RPMI7951 (cell line): ENCODE data around the gene PSMB10. TPM values are rescaled to one million over a fixed set of nuclear protein-coding genes. Genes with fewer than 3 reads are reported as not detected.
A peak's percentile ranks its signal among the peaks of the same experiment; 100 is the strongest.
"Not testable (repeated sequence)": the region's sequence is repeated elsewhere in the genome, so short reads cannot be mapped to it uniquely, and the experiment has no call there.

Source experiments
- DNase-seq: peaks from one replicate; pipeline ENCODE4 v3.0.0-alpha.2; 2012; ENCODE audit warnings: low read depth
- total RNA-seq: library from RNA; depleted of rRNA; stranded (reverse); fragments of >200 nt; shearing (Covaris generic); gene quantifications from 2 replicates; pipeline ENCODE4 v1.2.3, GENCODE V29; 2014; rRNA removed

The PSMB10 gene
- total RNA-seq = 75.7 and 107 TPM in 2 replicates

DNA sequence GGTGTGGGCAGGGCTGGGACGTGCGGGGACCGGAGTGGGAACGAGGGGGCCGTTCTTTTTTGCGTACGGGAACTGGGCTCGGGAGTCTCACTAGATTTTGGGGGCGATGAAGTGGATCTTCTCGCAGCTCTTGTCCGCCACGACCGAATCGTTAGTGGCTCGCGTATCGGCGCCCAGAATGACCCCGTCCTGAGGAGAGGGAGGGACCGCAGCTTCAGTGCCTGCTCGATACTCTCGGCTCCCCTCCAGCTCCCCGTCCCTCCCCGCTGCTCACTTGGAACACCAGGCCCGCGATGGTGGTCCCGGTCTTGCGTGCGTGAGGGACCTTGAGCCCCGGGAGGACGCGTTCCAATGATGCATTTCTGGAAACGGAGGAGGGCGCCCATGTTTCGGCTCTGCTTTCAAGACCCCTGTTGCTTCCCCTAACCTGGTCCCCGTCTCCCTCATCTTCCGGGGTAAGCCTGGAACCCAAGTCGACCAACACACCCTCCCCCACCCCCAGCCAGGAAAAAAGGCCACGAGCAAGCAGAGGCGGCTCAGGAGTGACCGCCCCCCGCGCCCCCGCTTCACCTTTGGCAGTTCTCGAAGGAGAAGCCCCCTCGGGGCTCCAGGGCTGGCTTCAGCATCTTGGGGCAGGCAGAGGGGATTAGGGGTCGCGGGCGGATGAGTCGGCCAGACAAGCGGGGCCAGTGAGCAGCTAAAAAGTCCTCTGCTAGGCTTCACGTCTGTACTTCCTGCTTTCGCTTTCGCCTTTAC, at the start of gene PSMB10:
TSS of gene PSMB10 (minus strand) at position 727 of the 756 bp plus-strand sequence. CDS start at position 626, 101 bp downstream.
- peak; percentile 28 for DNase-seq

DNA sequence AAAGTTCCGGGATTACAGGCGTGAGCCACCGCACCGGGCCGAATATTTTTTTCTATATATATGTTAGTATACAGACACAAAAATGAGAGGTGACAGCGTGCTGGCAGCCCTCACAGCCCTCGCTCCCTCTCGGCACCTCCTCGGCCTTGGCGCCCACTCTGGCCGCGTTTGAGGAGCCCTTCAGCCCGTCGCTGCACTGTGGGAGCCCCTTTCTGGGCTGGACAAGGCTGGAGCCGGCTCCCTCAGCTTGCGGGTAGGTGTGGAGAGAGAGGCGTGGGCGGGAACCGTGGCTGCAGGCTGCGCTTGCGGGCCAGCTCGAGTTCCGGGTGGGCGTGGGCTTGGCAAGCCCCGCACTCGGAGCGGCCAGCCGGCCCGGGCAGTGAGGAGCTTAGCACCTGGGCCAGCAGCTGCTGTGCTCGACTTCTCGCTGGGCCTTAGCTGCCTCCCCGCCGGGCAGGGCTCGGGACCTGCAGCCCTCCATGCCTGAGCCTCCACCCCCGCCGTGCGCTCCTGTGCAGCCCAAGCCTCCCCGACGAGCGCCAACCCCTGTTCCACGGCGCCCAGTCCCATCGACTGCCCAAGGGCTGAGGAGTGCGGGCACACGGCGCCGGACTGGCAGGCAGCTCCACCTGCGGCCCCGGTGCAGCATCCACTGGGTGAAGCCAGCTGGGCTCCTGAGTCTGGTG, 45.5 kb upstream of the PSMB10 start:
- no peak for DNase-seq

DNA sequence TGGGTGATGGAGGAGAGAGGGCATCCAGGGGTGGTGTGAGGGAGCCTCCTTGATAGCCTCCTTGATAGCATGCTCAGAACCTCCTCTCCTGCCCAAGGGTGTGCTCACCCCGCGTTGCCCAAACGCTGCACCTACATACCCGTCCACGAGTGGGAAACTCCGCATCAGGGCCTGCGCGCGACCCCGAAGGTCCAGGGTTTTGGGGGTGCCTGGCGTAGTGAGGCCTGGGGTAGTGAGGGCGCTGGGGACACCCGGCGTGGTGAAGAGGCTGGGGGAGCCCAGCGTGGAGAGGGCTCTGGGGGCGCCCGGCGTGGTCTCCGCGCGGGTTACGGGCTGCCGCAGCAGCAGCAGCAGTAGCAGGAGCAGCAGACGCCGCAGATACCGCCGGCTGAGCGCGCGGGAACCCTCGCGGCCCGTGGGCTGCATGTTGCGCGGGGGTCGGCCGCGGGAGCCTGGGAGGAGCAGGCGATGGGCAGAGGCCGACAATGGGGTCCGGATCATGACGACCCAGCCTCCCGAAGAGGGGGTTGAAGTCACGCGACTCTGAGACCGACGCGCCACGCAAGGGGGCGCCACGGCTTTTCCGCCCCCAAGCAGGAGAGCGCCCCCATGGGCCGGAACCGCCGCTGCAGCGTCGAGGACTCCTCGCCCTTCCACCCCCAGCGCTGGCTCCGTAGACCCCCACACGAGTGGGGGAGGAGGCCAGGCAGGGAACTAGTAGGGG, 43.5 kb upstream of the PSMB10 start, which contains the start of gene DPEP3:
TSS of gene DPEP3 (minus strand) at position 545 of the 724 bp plus-strand sequence. CDS start at position 426, 119 bp downstream.
- DNase-seq = no peak

DNA sequence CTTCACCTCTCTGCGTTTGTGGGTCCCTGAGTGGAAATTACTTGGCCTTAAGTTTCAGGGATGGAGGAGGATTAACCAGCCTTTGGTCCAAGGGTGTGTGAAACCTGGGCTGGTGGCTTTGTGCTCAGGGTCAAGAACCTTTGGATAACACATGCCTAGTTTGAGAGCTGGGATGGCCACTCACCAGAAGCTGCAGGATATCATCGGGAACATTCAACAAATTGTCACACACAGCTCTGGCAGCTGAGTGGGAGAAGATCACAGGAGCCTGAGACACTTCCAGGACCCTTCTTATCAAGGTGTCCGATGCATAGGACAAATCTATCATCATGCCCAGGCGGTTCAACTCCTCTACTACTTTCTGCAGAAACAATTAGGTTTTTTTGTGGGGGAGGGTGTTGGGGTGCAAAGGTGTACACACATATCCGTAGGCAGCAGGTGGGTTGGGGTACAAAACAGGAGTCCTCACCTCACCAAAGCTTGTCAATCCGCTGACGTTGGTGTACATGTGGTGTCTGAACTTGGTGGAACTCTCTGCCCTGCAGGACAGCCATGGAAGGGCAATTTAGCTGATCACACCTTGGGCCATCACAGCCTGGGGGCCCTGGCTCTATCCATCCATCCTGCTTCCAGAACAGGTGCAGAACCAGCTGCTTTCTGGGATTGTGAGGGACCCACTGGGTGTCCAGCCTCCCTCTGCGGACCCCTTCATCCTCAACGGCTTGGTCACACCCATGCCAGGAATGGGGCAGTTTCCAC, 41.0 kb upstream of the PSMB10 start:
- DNase-seq = no peak

DNA sequence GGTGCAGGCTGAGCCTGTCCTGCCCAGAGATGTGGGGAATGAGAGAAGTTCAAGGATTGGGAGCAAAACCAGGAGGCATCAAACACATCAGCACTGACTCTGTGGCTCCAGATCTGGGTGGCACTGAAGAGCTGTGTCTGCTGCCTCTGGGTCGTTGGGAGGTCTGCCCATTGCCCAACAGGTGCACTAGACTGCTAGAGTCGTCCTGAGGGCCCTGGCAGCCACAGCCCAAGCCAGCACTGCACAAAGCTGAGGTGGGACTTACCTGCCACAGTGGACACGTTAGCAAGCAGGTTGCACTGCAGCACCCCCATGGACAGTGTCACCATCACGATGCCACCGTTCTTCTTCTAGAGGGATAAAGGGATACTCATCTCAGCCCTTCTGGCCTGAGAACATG, 40.4 kb upstream of the PSMB10 start:
- DNase-seq = no peak

DNA sequence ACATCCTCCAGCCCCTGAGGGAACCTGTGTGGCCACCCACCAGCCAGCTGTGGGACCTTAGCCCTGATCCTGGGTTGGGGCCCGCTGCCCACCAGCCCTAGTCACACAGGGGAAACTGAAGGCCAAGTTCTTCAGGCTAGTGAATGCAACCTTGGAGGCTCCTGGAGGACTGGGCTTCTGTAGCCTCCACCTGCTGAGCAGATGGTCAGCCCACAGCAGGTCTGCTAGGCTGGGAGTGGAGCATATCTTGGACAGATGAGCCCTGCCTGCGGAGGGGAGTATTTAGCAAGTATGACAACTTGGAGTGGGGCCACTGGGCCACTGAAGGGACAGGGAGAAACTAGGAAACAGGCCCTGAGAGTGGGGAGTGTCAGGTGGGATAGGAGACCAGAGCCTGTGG, 39.6 kb upstream of the PSMB10 start:
- DNase-seq = no peak

DNA sequence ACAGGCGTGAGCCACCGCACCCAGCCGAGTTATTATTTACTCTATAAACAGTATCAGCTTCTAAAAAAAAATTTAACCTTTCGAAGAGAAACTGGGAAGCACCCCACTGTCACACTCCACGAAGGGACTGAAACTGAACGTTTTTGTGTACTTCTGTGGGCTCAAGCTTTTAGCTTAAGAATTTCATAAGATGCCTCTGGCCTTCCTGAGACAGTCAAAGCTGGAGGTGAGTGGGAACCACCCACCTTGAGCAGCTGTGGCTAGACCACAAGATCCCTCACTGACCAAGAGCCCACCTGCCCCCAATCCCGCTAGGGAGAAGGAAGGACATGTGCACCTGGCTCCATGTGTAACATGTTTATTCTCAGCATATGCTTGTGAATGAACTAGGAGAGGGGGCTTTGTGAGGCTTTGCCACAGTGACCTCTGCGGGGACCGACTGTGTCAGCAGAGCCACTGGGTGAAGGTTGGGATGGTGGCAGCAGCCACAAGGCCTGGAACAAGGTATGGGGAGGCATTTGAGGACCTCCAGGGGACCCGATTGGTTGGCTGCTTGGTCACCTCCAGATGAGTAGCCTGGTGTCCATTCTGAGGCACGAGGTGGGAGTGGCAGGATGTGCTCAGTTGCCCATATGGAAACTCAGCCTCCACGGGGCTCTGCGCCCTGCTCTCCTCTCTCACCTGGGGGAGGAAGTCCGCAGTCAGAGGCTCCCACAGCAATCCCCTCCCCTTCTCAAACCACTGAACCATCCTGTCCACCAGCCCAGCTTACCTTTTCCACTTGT, 38.9 kb upstream of the PSMB10 start:
- DNase-seq = no peak

DNA sequence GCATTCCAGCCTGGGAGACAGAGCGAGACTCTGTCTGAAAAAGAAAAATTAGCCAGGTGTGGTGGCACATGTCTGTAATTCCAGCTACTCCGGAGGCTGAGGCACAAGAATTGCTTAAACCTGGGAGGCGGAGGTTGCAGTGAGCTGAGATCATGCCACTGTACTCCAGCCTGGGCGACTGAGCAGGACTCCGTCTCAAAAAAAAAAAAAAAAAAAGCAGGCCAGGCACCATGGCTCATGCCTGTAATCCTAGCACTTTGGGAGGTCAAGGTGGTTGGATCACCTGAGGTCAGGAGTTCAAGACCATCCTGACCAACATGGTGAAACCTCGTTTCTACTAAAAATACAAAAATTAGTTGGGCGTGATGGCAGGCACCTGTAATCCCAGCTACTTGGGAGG, 35.6 kb upstream of the PSMB10 start:
- not testable (repeated sequence) for DNase-seq

DNA sequence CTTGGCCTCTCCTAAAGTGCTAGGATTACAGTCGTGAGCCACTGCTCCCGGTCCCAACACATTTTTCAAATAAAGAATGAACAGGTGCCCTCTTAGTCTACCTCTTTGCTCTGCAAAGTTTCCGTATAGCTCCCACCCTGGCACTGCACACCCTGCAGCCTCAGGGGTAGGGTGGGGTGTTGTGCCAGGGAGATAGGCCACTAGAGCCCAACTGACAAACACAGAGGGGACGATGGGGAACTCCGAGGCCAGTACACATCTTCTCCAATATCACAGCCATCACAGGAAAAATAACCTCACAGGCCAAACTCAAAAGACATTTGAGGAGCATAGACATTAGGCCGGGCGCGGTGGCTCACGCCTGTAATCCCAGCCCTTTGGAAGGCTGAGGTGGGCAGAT, 34.5 kb upstream of the PSMB10 start:
- DNase-seq = no peak

DNA sequence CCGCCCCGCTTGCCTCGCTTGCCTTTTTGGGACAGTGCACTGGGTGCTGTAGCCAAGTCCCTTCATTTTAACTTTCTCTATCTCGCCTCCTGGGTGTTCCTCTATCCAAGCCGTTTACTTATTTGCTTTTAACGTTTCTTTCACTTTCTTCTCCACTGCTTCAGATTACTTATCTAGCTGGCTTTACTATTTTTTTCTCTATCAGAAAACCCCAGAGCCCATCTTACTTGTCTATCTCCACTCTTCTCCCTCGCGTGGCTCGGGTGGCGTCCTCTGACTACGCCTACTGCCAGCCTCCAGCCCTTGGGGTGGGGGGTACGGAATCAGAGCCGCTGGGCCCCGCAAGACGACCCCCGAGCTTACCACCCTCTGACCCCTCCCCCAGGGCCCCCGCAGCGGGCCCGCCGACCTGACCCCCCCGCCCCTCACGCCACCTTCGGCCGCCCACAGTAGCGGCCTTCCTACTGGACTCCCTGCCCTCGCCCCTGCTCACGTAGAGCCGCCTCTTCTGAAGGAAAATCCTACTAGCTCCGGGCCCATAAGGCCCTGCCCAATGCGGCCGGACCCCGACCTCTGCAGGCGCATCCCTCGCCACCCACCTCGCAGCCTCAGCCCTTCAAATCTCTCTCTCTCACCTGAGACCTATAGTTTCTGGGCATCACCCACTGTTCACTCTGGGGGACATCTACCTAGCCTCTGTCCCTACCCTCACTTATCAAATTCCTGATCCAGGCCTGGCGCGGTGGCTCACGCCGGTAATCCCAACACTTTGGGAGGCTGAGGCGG, 32.8 kb upstream of the PSMB10 start:
- DNase-seq = no peak

DNA sequence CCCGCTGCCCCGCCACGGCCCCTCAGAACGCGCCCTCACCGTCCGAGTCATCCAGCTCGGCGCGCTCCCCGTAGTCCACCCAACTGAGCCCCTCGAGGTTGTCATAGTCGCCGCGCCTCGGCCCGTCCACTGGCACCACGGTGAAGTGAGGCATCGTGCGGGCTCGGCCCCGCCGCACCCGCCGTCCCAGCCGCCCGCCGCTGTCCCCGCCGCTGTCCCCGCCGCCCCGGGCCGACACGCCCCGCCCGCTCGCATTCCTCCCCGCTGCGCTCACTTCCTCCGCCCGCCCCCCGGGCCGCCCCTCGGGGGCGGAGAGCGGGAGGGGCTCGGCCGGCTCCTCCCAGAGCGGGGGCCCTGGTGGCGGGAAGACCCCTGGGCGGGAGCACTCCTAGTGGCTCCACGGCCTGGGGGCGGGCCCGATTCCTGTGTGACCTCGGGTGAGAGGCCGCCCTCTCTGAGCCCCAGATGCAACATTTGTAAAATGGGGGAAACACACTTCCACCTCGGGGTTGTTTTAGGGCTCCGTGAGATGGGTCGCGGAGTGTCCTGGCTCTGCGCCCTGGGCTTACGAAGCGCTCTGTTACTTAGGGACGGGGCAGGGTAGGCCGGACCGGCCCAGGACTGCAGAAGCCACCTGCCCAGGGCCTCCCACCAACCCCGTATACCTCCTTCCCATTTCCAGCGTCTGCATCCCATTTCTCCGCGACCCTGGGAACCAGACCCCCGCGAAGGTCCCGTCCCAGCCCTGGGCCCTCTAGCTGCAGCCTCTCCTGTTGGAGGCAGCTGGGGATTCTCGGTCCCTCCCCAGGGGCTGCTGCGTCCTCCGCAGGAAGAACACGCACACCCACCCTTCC, 32.0 kb upstream of the PSMB10 start, which contains the start of gene SLC12A4:
TSS of gene SLC12A4 (minus strand) at position 238 of the 854 bp plus-strand sequence. CDS start at position 154, 84 bp downstream.
- DNase-seq = peak; percentile 86

DNA sequence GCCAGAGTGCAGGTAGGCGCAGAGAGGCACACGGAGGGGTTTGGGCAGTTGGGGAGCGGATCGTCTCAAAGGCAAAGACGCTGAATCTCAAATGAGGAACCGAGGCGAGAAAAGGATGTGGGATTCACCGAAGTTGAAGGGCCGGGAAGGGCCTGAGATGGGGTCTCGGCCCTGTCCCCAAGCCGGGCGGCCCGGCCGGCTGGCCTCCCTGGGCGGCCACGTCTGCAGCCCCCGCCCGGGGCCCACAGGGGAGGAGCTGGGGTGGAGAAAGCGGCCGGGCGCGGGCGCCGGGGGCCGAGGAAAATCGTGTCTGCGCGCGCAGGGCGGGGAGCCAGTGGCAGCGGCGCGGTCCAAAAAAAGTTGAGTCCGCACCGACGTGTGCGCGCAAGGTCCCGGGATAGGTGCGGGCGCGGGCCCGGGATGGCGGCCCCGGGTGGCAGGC, 31.3 kb upstream of the PSMB10 start:
- DNase-seq = peak; percentile 47

DNA sequence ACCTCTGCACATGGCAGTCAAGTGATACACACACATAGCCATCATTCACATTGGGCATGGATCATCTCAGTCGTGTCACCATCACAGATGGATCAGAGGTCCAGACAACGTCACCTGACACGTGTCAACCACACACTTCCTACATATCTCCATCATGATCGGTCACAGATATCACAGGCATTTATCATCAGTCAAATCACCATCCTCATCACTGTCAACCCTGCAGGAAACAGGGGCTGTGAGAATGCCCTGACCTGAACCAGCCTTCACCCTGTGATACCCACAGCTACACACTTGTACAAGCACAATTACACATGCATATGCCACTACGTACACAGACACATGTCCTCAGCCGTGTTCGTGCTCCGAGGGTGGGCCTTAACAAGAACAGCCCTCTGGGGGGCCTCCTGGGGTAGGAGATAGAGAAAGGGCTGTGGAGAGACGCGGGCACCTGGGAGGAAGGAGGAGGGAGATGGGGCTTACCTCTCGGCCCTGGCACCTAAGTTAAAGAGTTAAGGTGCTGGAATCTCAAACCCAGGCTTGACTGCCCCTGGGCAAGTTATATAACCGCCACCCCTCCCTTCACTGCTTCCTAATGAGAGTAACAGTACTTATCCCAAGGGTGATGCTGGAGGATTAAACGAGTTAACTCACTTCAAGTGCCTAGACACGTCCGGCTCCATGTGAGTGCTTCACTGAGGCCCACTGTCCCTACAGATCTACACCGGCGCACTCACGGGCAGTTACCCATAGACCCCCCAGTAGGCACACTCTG, 30.7 kb upstream of the PSMB10 start:
- peak; percentile 45 for DNase-seq

DNA sequence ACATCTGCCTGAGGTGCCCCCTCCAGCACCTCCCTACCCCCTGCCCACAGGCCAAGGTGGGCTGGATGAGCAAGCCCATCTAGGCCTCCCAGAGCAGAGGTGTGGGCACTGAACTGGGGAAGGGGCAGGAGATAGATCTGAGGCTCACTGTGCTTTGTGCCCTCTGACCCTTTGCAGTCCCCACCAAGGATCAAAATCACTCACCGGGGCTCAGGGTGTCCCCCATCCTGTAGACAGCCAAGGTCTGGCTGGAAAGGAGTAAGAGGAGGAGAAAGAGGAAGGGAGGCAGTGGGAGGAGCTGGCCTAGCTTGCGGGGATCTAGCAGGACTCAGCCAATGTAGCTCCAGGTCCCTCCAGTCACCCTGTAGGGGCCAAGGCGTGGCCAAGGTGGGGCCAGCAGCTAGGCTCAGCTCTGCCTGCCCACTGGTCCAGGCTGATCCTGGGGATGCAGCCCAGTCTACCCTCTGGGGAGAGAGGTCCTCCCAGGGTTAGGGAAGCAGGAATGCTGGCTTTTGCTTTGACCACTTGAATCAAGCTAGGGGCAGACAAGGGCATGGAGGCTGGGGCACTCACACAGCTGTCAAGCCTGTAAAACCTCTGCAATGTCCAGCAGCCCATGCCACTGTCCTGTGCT, 30.0 kb upstream of the PSMB10 start:
- peak; percentile 36 for DNase-seq

DNA sequence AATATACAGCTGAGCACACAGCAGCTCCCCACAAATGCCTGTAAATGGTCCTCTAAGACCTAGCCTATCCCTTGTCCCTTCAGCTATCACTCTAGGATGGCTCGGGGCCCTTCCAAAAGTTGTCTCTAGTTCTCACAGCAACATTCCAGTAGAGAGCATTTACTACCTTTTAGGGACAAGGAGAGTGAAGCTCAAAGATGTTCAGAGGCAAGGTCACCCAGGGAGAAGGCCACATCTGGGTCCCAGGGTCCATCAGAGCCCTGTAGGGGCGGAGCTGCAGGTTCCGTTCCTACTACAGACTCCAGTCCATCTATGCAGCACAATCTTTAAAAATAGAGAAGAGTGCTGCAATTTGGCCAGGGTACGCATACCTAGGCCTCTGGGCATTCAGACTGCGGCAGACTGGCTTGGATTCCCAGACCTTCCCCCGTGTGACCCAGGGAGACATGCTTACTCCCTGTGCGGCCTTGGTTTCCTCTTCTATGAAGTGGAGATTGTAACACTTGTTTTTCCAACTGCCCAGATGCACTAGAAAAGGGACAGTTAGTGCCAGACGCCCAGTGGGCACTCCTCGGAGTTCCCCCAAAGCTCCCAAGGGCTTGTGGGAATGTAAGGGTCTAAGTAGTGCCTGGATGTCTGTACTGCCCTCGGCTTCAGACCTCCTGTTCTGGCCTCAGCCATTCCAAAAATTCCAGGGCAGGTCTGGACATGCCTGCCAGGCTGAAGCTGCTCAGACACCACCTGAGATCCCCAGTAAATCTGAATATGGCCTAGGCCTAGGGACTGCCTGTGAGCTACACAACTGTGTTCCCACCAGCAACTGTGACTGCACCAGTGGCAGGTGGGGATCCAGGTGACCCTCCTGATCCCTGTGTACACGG, 29.3 kb upstream of the PSMB10 start:
- no peak for DNase-seq

DNA sequence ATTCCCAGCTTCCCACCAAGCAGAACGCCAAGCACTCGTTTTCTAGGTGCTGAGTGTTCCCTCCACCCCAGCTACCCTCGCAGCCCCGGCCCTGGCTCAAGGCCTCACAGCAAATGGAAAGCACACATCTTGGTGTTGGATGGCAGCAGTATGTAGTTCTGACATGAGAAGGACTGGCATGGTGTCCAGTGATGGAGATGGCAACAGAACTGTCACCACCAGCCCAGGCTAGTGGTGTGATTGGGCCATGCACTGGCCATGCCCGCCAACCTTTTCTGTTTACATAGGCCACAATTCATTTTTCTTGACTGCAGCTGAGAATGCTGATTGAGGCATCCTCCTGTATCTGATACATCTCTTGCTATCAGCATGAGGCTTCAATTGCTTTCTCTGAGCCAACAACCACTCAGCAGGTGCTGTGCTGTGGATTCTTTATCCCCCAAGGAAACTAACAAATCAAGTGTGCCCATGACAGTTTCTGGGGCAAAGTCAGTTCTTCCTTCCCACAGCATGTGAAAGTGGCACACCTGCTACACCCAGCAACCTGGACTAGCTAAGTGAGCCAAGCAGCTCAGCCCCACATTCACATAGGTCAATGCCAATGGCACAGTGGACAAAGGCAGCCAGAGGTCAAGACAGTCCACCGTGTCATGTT, 28.0 kb upstream of the PSMB10 start:
- DNase-seq = no peak
